Activated naive CD4-positive, alpha-beta T cell treated with anti-CD3 and anti-CD28 coated beads for 36 hours (primary cell): Measurements from ENCODE around the gene EXD3. TPM values are rescaled to one million over a fixed set of nuclear protein-coding genes. Genes with fewer than 3 reads are reported as not detected.

ENCODE experiments used
- CTCF ChIA-PET: fragments of 350-600 bp; sonication (Branson Sonifier 250); formaldehyde crosslinking; loops from one replicate; lab custom pipeline; 2021; ENCODE audit warnings: antibody characterized with exemption; lab: Charles Lee
- DNase-seq: peaks from one replicate; pipeline ENCODE4 v3.0.0-alpha.2; 2020
- H3K27ac Mint-ChIP-seq: one replicate; pipeline ENCODE4 v1.8.0; 2021; ENCODE audit warnings: mild to moderate bottlenecking, mixed read lengths
- H3K27me3 Mint-ChIP-seq: one replicate; pipeline ENCODE4 v1.8.0; 2021; ENCODE audit warnings: low read depth, mixed read lengths
- H3K36me3 Mint-ChIP-seq: one replicate; pipeline ENCODE4 v1.8.0; 2021; ENCODE audit warnings: low read depth, mixed read lengths
- H3K4me1 Mint-ChIP-seq: one replicate; pipeline ENCODE4 v1.8.0; 2021; ENCODE audit warnings: low read depth, mixed read lengths
- H3K4me3 Mint-ChIP-seq: one replicate; pipeline ENCODE4 v1.8.0; 2021; ENCODE audit warnings: mild to moderate bottlenecking, moderate library complexity, mixed read lengths
- H3K9me3 Mint-ChIP-seq: one replicate; pipeline ENCODE4 v1.8.0; 2021; ENCODE audit warnings: mixed read lengths
- intact Hi-C: fragments of 100-400 bp; cut with micrococcal nuclease; formaldehyde crosslinking; loops from one replicate; pipeline ENCODE4 v1.15.1; 2023
- total RNA-seq, 2 experiments: library from RNA; stranded (reverse); gene quantifications; one replicate each; pipeline ENCODE4 v1.2.3, GENCODE V29; 2021

Gene EXD3
- total RNA-seq, 2 experiments from 2014 or later, result 11.2 to 12.7 TPM

- peaks cover 11% of the 10 kb centered on the region for H3K9me3 Mint-ChIP-seq
- CTCF ChIA-PET, result no interaction called here
- no peak overlapping the region for H3K4me3 Mint-ChIP-seq
- H3K4me1 Mint-ChIP-seq, result no peaks in the 10 kb centered on the region
- H3K27me3 Mint-ChIP-seq, result no peaks in the 10 kb centered on the region
- no peak overlapping the region for H3K27ac Mint-ChIP-seq
- intact Hi-C loops, result no loop called here
- peaks cover 3% of the 10 kb centered on the region for H3K36me3 Mint-ChIP-seq
- no peak for DNase-seq
Measured at GRCh38 chr9:137355761-137356365, 67.1 kb downstream of the EXD3 start.

- intact Hi-C loops, result no loop called here
Measured at GRCh38 chr9:137354845-137355760, 67.9 kb downstream of the EXD3 start.

GRCh38 chr9:137354153-137354844 lies 68.7 kb downstream of the EXD3 start:
- peaks cover 3% of the 10 kb centered on the region for H3K36me3 Mint-ChIP-seq
- H3K4me1 Mint-ChIP-seq, result no peaks in the 10 kb centered on the region
- no peak for DNase-seq
- intact Hi-C loops, result no loop called here
- no peaks in the 10 kb centered on the region for H3K27me3 Mint-ChIP-seq
- peaks cover 11% of the 10 kb centered on the region for H3K9me3 Mint-ChIP-seq
- no peak overlapping the region for H3K4me3 Mint-ChIP-seq
- H3K27ac Mint-ChIP-seq, result no peak overlapping the region
- CTCF ChIA-PET, result no interaction called here

More at GRCh38 chr9:137354845-137355760, 67.9 kb downstream of the EXD3 start:
- peaks cover 3% of the 10 kb centered on the region for H3K36me3 Mint-ChIP-seq
- no peak for DNase-seq
- CTCF ChIA-PET, result no interaction called here
- H3K9me3 Mint-ChIP-seq, result peaks cover 11% of the 10 kb centered on the region
- no peak overlapping the region for H3K27ac Mint-ChIP-seq
- H3K27me3 Mint-ChIP-seq, result no peaks in the 10 kb centered on the region
- no peaks in the 10 kb centered on the region for H3K4me1 Mint-ChIP-seq
- H3K4me3 Mint-ChIP-seq, result no peak overlapping the region

- intact Hi-C loops, result no loop called here
- H3K36me3 Mint-ChIP-seq, result peaks cover 3% of the 10 kb centered on the region
- CTCF ChIA-PET, result no interaction called here
- no peak for DNase-seq
- H3K9me3 Mint-ChIP-seq, result peaks cover 11% of the 10 kb centered on the region
- no peaks in the 10 kb centered on the region for H3K27me3 Mint-ChIP-seq
- no peaks in the 10 kb centered on the region for H3K4me1 Mint-ChIP-seq
- no peak overlapping the region for H3K27ac Mint-ChIP-seq
- H3K4me3 Mint-ChIP-seq, result no peak overlapping the region
Measured at GRCh38 chr9:137353223-137354152, 69.5 kb downstream of the EXD3 start.

- H3K27me3 Mint-ChIP-seq, result no peaks in the 10 kb centered on the region
- H3K9me3 Mint-ChIP-seq, result peaks cover 11% of the 10 kb centered on the region
- no peak for DNase-seq
- no peaks in the 10 kb centered on the region for H3K4me1 Mint-ChIP-seq
- H3K4me3 Mint-ChIP-seq, result no peak overlapping the region
- no peak overlapping the region for H3K27ac Mint-ChIP-seq
- CTCF ChIA-PET, result no interaction called here
- intact Hi-C loops, result no loop called here
- H3K36me3 Mint-ChIP-seq, result peaks cover 3% of the 10 kb centered on the region
Measured at GRCh38 chr9:137352511-137353222, 70.3 kb downstream of the EXD3 start.

- CTCF ChIA-PET, result interaction anchor here (0.7 kb wide), 1 partner anchor 31 kb away, joined by 3 read pairs; no protein-coding TSS in a partner anchor
- no peaks in the 10 kb centered on the region for H3K27me3 Mint-ChIP-seq
- intact Hi-C loops, result no loop called here
- no peaks in the 10 kb centered on the region for H3K4me1 Mint-ChIP-seq
- H3K27ac Mint-ChIP-seq, result no peak overlapping the region
- DNase-seq, result no peak
- no peak overlapping the region for H3K4me3 Mint-ChIP-seq
- H3K9me3 Mint-ChIP-seq, result peaks cover 5% of the 10 kb centered on the region
- H3K36me3 Mint-ChIP-seq, result peaks cover 2% of the 10 kb centered on the region
Measured at GRCh38 chr9:137351781-137352501, 71.0 kb downstream of the EXD3 start.

GRCh38 chr9:137350696-137351584 lies 72.0 kb downstream of the EXD3 start:
- CTCF ChIA-PET, result interaction anchor here (0.7 kb wide), 1 partner anchor 32 kb away, joined by 3 read pairs; no protein-coding TSS in a partner anchor
- Mint-ChIP-seq H3K4me3 (no peak overlapping the region), H3K27ac (no peak overlapping the region), H3K27me3 (no peaks in the 10 kb centered on the region), H3K9me3 (no peaks in the 10 kb centered on the region), H3K4me1 (no peaks in the 10 kb centered on the region), H3K36me3 (peaks cover 2% of the 10 kb centered on the region)
- no peak for DNase-seq
- intact Hi-C loops, result no loop called here

GRCh38 chr9:137349471-137350033 lies 73.4 kb downstream of the EXD3 start:
- no peak overlapping the region for H3K4me3 Mint-ChIP-seq
- H3K27me3 Mint-ChIP-seq, result no peaks in the 10 kb centered on the region
- no peak overlapping the region for H3K27ac Mint-ChIP-seq
- no peaks in the 10 kb centered on the region for H3K9me3 Mint-ChIP-seq
- peaks cover 2% of the 10 kb centered on the region for H3K36me3 Mint-ChIP-seq
- no peak for DNase-seq
- H3K4me1 Mint-ChIP-seq, result no peaks in the 10 kb centered on the region
- intact Hi-C loops, result no loop called here
- CTCF ChIA-PET, result no interaction called here

GRCh38 chr9:137348769-137349470 lies 74.0 kb downstream of the EXD3 start:
- CTCF ChIA-PET, result no interaction called here
- Mint-ChIP-seq H3K36me3 (peaks cover 2% of the 10 kb centered on the region), H3K4me3 (no peak overlapping the region), H3K9me3 (no peaks in the 10 kb centered on the region), H3K27ac (no peak overlapping the region), H3K27me3 (no peaks in the 10 kb centered on the region), H3K4me1 (no peaks in the 10 kb centered on the region)
- DNase-seq, result no peak
- intact Hi-C loops, result no loop called here
